GM12878 (cell line): Measurements from ENCODE around the gene PKN2. TPM values are rescaled to one million over a fixed set of nuclear protein-coding genes. Genes with fewer than 3 reads are reported as not detected.

Experiments
- BHLHE40 ChIP-seq, 2 experiments: fragments of 450-650 bp in 1 of 2; IDR thresholded peaks; 2 replicates each; pipeline ENCODE4 v1.6.1; 2011 to 2017; ENCODE audit warnings: low read depth in 2 of 2, borderline replicate concordance in 1 of 2, improper control_type of control experiment in 1 of 2, low read length in 1 of 2, mild to moderate bottlenecking in 1 of 2
- CEBPB ChIP-seq, 2 experiments: fragments of 150-350 bp in 1 of 2; IDR thresholded peaks; 2 replicates each; pipeline ENCODE4 v1.6.1; 2012 to 2014; ENCODE audit warnings: low read depth in 2 of 2, low read length in 2 of 2, borderline replicate concordance in 1 of 2, inconsistent platforms in 1 of 2
- GABPA ChIP-seq: IDR thresholded peaks from 2 replicates; pipeline ENCODE4 v1.6.1; 2014; ENCODE audit warnings: antibody characterized with exemption, low read depth, mild to moderate bottlenecking, inconsistent platforms
- HDGF ChIP-seq: fragments of 450-650 bp; IDR thresholded peaks from 2 replicates; pipeline ENCODE4 v1.6.1; 2016; ENCODE audit warnings: antibody characterized with exemption
- NFXL1 ChIP-seq: fragments of 450-650 bp; IDR thresholded peaks from 2 replicates; pipeline ENCODE4 v1.6.1; 2017; ENCODE audit warnings: antibody characterized with exemption, mild to moderate bottlenecking, borderline replicate concordance
- PRDM15 ChIP-seq: fragments of 450-650 bp; formaldehyde crosslinking; IDR thresholded peaks from 2 replicates; pipeline ENCODE4 v1.4.0; 2020; ENCODE audit warnings: mild to moderate bottlenecking, moderate library complexity
- RAD51 ChIP-seq: fragments of 450-650 bp; IDR thresholded peaks from 2 replicates; pipeline ENCODE4 v1.6.1; 2016; ENCODE audit warnings: moderate library complexity, mild to moderate bottlenecking, inconsistent platforms
- ZBED1 ChIP-seq: IDR thresholded peaks from 2 replicates; pipeline ENCODE4 v1.6.1; 2016; ENCODE audit warnings: borderline replicate concordance
- ZBTB11 ChIP-seq: fragments of 450-650 bp; formaldehyde crosslinking; IDR thresholded peaks from 2 replicates; pipeline ENCODE4 v1.5.0; 2022; ENCODE audit warnings: mild to moderate bottlenecking, missing genetic modification characterization
- polyA plus RNA-seq, 11 experiments: library from polyadenylated mRNA; depleted of rRNA in 4 of 11; unstranded in 6 of 11; stranded (reverse) in 5 of 11; fragments of >200 nt; fragmentation: Nextera tagmentation in 4 of 11; fragmentation: Illumina TruSeq in 1 of 11; extraction: Ambion mirVana in 4 of 11; extraction: Trizol in 1 of 11; gene quantifications; 1 replicate in 1 of 11; 2 replicates in 10 of 11; pipeline versions ENCODE4 v1.2.1 to v1.2.3, GENCODE V29; 2011 to 2016; ENCODE audit warnings: inconsistent platforms in 2 of 11, missing spikeins in 2 of 11, low read depth in 1 of 11
- total RNA-seq, 4 experiments: library from RNA; depleted of rRNA in 3 of 4; stranded (reverse); fragments of >200 nt in 3 of 4; fragmentation: Illumina TruSeq in 1 of 4; extraction: Trizol in 1 of 4; gene quantifications; 2 replicates each; pipeline versions ENCODE4 v1.2.1 to v1.2.3, GENCODE V29; 2013 to 2021

PKN2 gene
- total and polyA plus RNA-seq, 10 of the 15 experiments (the other 5 are each of a cell fraction or from before 2014, with no cell fraction given) = 2.6 to 18.3 (median 12.9) TPM

- no peak for TF ChIP-seq PRDM15 (CRISPR knock-in tag)
- no peak for TF ChIP-seq ZBED1
- no peak for TF ChIP-seq NFXL1
- TF ChIP-seq ZBTB11 (CRISPR knock-in tag) = no peak
- no peak for TF ChIP-seq BHLHE40 (IDR thresholded peaks at IDR 0.05; ENCODE audit: borderline replicate concordance in 1 of 2, low read depth in 2 of 2, low read length in 1 of 2)
- no peak for TF ChIP-seq GABPA
- TF ChIP-seq HDGF = no peak
- TF ChIP-seq CEBPB (IDR thresholded peaks at IDR 0.05; ENCODE audit: borderline replicate concordance in 1 of 2, low read depth in 2 of 2, low read length in 2 of 2) = no peak
- no peak for TF ChIP-seq RAD51
- TF ChIP-seq, all 136 proteins: peak for 0
Measured at GRCh38 chr1:88875595-88875994, 191.5 kb downstream of the PKN2 start (continued).
